Left ventricle myocardium inferior (tissue), 1 donor: ENCODE results near the gene MLST8. TPM values are rescaled to one million over a fixed set of nuclear protein-coding genes. Genes with fewer than 3 reads are reported as not detected.

Source experiments
- DNase-seq: peaks from one replicate; pipeline ENCODE4 v3.0.0-alpha.2; 2020
- H3K27ac ChIP-seq: fragments of 200-600 bp; replicated peaks from 2 replicates; pipeline ENCODE4 v1.8.0; 2021
- H3K27me3 ChIP-seq: fragments of 200-600 bp; 2 replicates; pipeline ENCODE4 v1.8.0; 2021; ENCODE audit warnings: low read depth
- H3K36me3 ChIP-seq: fragments of 200-600 bp; 2 replicates; pipeline ENCODE4 v1.8.0; 2021
- H3K4me1 ChIP-seq: fragments of 200-600 bp; 2 replicates; pipeline ENCODE4 v1.8.0; 2021
- H3K4me3 ChIP-seq: fragments of 200-600 bp; 2 replicates; pipeline ENCODE4 v1.8.0; 2021; ENCODE audit warnings: mild to moderate bottlenecking, moderate library complexity
- H3K9me3 ChIP-seq: fragments of 200-600 bp; replicated peaks from 2 replicates; pipeline ENCODE4 v1.8.0; 2021
- intact Hi-C: fragments of 100-400 bp; cut with micrococcal nuclease; formaldehyde crosslinking; loops from one replicate; pipeline ENCODE4 v1.11.0; 2022
- total RNA-seq: library from RNA; stranded (reverse); fragmentation: NEBNext Ultra II Directional; extraction: Animal tissue kit (Norgen Biotek cat#: 25700); gene quantifications from one replicate; pipeline ENCODE4 v1.2.1, GENCODE V29; 2021
- TF ChIP-seq, protein P1 (sequence below): fragments of 200-600 bp; IDR thresholded peaks from 2 replicates; pipeline ENCODE4 v1.8.0; 2021; ENCODE audit warnings: antibody characterized with exemption, mild to moderate bottlenecking, borderline replicate concordance
- donor health status: DM: no; HTN: yes; CAD: no; lungs with severe emphysema.

Gene MLST8
- total RNA-seq, 1 donor from 2014 or later, result 27.3 TPM

DNA sequence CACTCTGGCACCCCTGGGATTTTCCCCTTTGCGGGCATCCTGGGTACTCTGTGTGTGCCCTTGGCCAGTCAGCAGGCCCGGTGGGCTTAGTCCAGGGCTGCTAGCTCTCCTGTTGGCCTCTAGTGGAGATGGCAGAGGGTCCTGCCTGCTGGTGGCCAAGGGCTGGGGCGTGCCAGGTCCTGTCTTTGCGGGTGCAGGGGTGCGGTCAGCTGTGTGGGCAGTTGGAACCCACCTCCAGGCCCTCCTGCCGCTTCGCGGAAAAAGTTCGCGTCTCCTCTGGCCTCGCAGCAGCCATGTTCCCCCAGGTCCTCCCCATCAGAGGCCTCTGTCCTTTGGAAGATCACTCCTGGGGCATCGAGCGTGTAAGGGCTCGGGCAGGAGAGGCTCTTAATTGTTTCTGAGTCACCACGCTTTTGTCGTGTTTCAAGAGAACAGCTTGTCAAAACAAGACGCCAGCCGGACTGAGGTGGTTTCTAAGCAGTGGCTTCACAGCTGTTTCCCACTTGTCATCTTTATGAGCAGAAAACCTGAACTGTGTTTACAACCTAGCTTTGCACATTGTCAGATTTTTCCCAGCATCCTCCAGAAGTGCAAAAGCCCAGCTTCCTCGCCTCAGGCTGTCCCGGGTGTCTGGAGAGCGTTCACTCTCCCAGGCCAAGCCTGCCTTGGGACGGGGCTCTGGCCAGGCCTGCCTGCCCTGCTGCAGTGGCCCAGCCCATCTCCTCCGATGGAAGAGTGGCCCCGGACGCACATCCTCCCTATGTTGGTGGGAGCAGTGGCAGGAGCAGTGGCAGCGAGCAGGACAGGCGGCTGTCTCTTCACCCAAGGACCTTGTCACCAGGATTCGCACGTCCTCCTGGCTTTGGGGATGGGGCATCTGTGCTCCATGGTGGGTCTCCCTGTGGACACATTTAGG is 26.0 kb downstream of the MLST8 start:
- no peak overlapping the region for H3K27ac ChIP-seq
- intact Hi-C loops, result no loop called here
- peaks cover 16% of the 10 kb centered on the region for H3K4me1 ChIP-seq
- peaks cover 86% of the 10 kb centered on the region for H3K36me3 ChIP-seq
- DNase-seq, result no peak
- no peaks in the 10 kb centered on the region for H3K9me3 ChIP-seq
- no peak overlapping the region for H3K4me3 ChIP-seq
- TF ChIP-seq, protein P1, sequence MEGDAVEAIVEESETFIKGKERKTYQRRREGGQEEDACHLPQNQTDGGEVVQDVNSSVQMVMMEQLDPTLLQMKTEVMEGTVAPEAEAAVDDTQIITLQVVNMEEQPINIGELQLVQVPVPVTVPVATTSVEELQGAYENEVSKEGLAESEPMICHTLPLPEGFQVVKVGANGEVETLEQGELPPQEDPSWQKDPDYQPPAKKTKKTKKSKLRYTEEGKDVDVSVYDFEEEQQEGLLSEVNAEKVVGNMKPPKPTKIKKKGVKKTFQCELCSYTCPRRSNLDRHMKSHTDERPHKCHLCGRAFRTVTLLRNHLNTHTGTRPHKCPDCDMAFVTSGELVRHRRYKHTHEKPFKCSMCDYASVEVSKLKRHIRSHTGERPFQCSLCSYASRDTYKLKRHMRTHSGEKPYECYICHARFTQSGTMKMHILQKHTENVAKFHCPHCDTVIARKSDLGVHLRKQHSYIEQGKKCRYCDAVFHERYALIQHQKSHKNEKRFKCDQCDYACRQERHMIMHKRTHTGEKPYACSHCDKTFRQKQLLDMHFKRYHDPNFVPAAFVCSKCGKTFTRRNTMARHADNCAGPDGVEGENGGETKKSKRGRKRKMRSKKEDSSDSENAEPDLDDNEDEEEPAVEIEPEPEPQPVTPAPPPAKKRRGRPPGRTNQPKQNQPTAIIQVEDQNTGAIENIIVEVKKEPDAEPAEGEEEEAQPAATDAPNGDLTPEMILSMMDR, result no peak
- H3K27me3 ChIP-seq, result peaks cover 8% of the 10 kb centered on the region

DNA sequence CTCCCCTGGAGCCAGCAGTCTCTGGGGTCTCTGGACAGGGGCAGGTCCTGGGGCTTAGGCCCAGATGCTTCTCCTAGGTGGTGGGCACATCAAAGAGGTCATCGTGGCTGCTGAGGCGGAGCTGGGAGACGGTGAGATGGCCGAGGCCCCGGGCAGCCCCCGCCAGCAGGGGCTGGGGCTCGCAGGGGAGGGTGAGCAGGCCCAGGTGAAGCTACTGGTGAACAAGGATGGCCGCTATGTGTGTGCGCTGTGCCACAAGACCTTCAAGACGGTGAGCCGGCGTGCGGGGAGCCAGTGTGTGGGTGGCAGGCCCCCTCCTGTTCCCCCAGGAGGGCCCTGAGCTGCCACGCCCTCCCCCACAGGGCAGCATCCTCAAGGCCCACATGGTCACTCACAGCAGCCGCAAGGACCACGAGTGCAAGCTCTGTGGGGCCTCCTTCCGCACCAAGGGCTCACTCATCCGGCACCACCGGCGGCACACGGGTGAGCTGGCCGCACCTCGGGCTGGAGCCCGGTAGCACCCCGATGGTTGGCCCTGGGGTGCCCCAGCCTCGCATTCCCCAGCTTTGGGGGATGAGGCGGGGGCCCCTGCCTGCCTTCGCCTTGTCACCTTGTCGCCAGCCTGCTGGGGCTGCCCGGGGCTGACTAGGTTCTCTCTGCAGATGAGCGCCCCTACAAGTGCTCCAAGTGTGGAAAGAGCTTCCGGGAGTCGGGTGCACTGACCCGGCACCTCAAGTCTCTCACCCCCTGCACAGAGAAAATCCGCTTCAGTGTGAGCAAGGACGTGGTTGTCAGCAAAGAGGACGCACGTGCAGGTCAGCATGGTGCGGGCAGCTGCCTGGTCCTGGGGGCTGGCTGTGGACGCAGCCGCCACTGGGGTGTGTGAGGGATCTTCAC is 27.1 kb downstream of the MLST8 start:
- Histone ChIP-seq H3K27me3 (peaks cover 18% of the 10 kb centered on the region), H3K9me3 (no peaks in the 10 kb centered on the region), H3K4me1 (peaks cover 17% of the 10 kb centered on the region), H3K27ac (no peak overlapping the region), H3K36me3 (peaks cover 78% of the 10 kb centered on the region), H3K4me3 (no peak overlapping the region)
- intact Hi-C loops, result no loop called here
- TF ChIP-seq, protein P1, result no peak
- DNase-seq, result no peak

DNA sequence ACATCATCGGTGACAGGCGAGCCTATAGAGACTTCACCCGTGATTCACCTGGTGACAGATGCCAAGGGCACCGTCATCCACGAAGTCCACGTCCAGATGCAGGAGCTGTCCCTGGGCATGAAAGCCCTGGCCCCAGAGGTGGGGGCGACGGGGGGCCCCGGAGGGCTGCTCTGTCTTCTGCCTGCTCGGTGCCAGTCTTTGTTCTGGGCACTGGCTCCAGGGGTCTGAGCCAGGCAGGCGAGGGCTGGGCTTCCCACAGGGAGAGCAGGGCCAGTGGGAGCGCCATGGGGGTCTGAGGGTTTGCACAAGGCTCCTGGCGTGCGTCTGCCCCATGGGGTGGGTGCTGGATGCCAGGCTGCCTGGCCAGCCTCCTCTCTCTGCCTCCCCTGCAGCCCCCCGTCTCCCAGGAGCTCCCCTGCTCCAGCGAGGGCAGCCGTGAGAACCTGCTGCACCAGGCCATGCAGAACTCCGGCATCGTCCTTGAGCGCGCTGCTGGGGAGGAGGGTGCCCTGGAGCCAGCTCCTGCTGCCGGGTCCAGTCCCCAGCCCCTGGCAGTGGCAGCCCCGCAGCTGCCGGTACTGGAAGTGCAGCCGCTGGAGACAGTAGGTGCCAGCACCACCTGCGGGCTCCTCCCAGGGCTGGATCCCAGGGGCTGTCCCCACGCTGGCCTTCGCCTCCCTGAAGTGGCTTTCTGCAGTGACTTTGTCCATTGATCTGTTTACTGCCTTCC is 28.0 kb downstream of the MLST8 start:
- Histone ChIP-seq H3K9me3 (no peaks in the 10 kb centered on the region), H3K27me3 (peaks cover 23% of the 10 kb centered on the region), H3K4me3 (no peak overlapping the region), H3K4me1 (peaks cover 26% of the 10 kb centered on the region), H3K36me3 (peaks cover 73% of the 10 kb centered on the region), H3K27ac (no peak overlapping the region)
- intact Hi-C loops, result no loop called here
- no peak for DNase-seq
- TF ChIP-seq, protein P1, result no peak

DNA sequence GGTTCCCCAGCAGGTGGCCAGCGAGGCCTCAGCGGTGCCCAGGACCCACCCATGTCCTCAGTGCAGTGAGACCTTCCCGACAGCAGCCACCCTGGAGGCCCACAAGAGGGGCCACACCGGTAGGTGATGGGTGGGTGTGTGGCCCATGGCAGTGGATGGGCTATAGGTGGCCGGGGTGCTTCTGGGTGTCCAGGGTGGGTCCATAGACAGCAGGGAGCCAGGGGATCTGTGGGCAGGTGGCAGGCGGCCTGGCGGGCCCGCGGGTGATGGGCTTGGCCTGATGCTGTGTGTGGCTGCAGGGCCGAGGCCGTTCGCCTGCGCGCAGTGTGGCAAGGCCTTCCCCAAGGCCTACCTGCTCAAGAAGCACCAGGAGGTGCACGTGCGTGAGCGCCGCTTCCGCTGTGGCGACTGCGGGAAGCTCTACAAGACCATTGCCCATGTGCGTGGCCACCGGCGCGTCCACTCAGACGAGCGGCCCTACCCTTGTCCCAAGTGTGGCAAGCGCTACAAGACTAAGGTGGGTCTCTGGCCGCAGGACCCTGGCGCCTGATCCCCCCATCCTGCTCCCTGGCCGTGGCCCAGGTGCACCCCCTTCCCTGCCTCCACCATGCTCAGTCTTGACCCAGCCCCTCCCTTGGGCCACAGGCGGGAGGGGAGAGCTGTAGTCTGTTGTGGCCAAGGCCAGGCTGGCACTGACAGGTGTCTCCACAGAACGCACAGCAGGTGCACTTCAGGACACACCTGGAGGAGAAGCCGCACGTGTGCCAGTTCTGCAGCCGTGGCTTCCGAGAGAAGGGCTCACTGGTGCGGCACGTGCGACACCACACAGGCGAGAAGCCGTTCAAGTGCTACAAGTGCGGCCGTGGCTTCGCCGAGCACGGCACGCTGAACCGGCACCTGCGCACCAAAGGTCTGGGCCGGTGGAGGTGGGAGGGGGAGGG is 28.9 kb downstream of the MLST8 start:
- Histone ChIP-seq H3K4me1 (peaks cover 25% of the 10 kb centered on the region), H3K4me3 (no peak overlapping the region), H3K27ac (no peak overlapping the region), H3K9me3 (no peaks in the 10 kb centered on the region), H3K27me3 (peaks cover 23% of the 10 kb centered on the region), H3K36me3 (peaks cover 65% of the 10 kb centered on the region)
- intact Hi-C loops, result no loop called here
- no peak for DNase-seq
- TF ChIP-seq, protein P1, result no peak
